DOHH2 (cell line): ENCODE results near the gene FZR1.

Source experiments
- H3F3A ChIP-seq: fragments of 200-600 bp; sonication (generic), shearing (Covaris generic); 2 replicates; pipeline ENCODE4 v1.6.0; 2016; ENCODE audit warnings: antibody characterized with exemption, mild to moderate bottlenecking; ENCODE audit not compliant: control insufficient read depth, insufficient read depth
- H3K27ac ChIP-seq: fragments of 200-600 bp; sonication (generic); 2 replicates; pipeline ENCODE4 v1.5.1; 2014; ENCODE audit warnings: low read depth, mild to moderate bottlenecking, low read length, moderate library complexity
- H3K27me3 ChIP-seq: fragments of 200-600 bp; sonication (generic); 2 replicates; pipeline ENCODE4 v1.6.1; 2014; ENCODE audit warnings: mild to moderate bottlenecking, low read length, mixed read lengths; ENCODE audit not compliant: control insufficient read depth
- H3K36me3 ChIP-seq: fragments of 200-600 bp; sonication (generic); 2 replicates; pipeline ENCODE4 v1.6.1; 2014; ENCODE audit warnings: mild to moderate bottlenecking, low read length, moderate library complexity, mixed read lengths; ENCODE audit not compliant: control insufficient read depth
- H3K4me1 ChIP-seq: fragments of 200-600 bp; sonication (generic); 2 replicates; pipeline ENCODE4 v1.6.1; 2014; ENCODE audit warnings: mild to moderate bottlenecking, low read length, mixed read lengths; ENCODE audit not compliant: control insufficient read depth
- H3K4me2 ChIP-seq: fragments of 200-600 bp; sonication (generic); 2 replicates; pipeline ENCODE4 v1.6.0; 2014; ENCODE audit warnings: mild to moderate bottlenecking, low read length, moderate library complexity
- H3K4me3 ChIP-seq: fragments of 200-600 bp; sonication (generic); 2 replicates; pipeline ENCODE4 v1.5.1; 2014; ENCODE audit warnings: mild to moderate bottlenecking, low read length, mixed read lengths
- H3K79me2 ChIP-seq: fragments of 200-600 bp; sonication (generic); 2 replicates; pipeline ENCODE4 v1.6.1; 2014; ENCODE audit warnings: mild to moderate bottlenecking, low read length, mixed read lengths; ENCODE audit not compliant: control insufficient read depth
- H3K9me2 ChIP-seq: fragments of 200-600 bp; sonication (generic); replicated peaks from 2 replicates; pipeline ENCODE4 v1.6.1; 2014; ENCODE audit warnings: mild to moderate bottlenecking, low read length, mixed read lengths; ENCODE audit not compliant: control insufficient read depth
- H3K9me3 ChIP-seq: fragments of 200-600 bp; sonication (generic); 2 replicates; pipeline ENCODE4 v1.6.1; 2014; ENCODE audit warnings: antibody characterized with exemption, low read length, mixed read lengths; ENCODE audit not compliant: control insufficient read depth, insufficient read depth
- H4K20me1 ChIP-seq: fragments of 200-600 bp; sonication (generic); 2 replicates; pipeline ENCODE4 v1.6.0; 2014; ENCODE audit warnings: low read depth, mild to moderate bottlenecking, antibody characterized with exemption, low read length, moderate library complexity; ENCODE audit not compliant: control insufficient read depth, insufficient read depth
- CTCF ChIP-seq: fragments of 200-600 bp; sonication (generic); IDR thresholded peaks from one replicate; pipeline ENCODE4 v1.5.1; 2014; ENCODE audit warnings: antibody characterized with exemption, mild to moderate bottlenecking, low read depth, low read length; ENCODE audit not compliant: poor library complexity, severe bottlenecking
- EZH2phosphoT487 ChIP-seq: fragments of 200-600 bp; sonication (generic); IDR thresholded peaks from 2 replicates; pipeline ENCODE4 v1.6.1; 2017; ENCODE audit warnings: borderline replicate concordance, mild to moderate bottlenecking, antibody characterized with exemption, low read length, moderate library complexity, mixed read lengths

Gene FZR1

GRCh38 chr19:3513229-3514140 lies 7.4 kb downstream of the FZR1 start:
- no peaks in the 10 kb centered on the region for H3K9me2 ChIP-seq
- peaks cover 10% of the 10 kb centered on the region for H3F3A ChIP-seq
- H3K27ac ChIP-seq, result no peak overlapping the region
- no peak overlapping the region for H3K4me3 ChIP-seq
- H3K27me3 ChIP-seq, result no peaks in the 10 kb centered on the region
- peaks cover 29% of the 10 kb centered on the region for H3K36me3 ChIP-seq
- H3K9me3 ChIP-seq, result no peaks in the 10 kb centered on the region
- peaks cover 28% of the 10 kb centered on the region for H3K4me1 ChIP-seq
- peaks cover 91% of the 10 kb centered on the region for H3K79me2 ChIP-seq
- H3K4me2 ChIP-seq, result no peak overlapping the region
- H4K20me1 ChIP-seq, result peaks cover 19% of the 10 kb centered on the region
- TF ChIP-seq EZH2phosphoT487 (no peak), CTCF (no peak)

DNA sequence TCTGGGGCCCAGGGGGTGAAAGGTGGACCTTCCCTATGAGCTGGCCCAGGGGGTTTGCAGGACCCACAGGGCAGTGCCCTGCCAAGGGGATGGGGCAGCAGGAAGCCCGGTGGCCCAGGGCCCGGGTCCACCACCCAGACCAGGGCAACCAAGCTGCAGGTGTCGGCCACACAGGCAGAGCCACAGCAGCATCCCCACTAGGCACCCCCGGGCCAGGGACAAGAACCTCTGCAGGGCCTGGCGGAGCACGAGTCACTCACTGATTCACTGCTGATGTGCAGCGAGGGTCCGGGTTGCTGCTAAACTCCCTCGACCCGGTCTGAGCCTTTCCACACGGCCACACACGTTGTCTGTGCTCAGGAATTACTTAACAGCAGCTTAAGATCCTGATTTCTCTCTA lies 8.8 kb downstream of the FZR1 start:
- Histone ChIP-seq H3K9me3 (no peaks in the 10 kb centered on the region), H3K4me2 (no peak overlapping the region), H3K27me3 (no peaks in the 10 kb centered on the region), H3K36me3 (peaks cover 22% of the 10 kb centered on the region), H3K4me1 (peaks cover 28% of the 10 kb centered on the region), H4K20me1 (peaks cover 18% of the 10 kb centered on the region), H3K27ac (no peak overlapping the region), H3K79me2 (peaks cover 91% of the 10 kb centered on the region), H3K9me2 (no peaks in the 10 kb centered on the region), H3K4me3 (no peak overlapping the region), H3F3A (peaks cover 10% of the 10 kb centered on the region)
- TF ChIP-seq CTCF (no peak), EZH2phosphoT487 (no peak)

DNA sequence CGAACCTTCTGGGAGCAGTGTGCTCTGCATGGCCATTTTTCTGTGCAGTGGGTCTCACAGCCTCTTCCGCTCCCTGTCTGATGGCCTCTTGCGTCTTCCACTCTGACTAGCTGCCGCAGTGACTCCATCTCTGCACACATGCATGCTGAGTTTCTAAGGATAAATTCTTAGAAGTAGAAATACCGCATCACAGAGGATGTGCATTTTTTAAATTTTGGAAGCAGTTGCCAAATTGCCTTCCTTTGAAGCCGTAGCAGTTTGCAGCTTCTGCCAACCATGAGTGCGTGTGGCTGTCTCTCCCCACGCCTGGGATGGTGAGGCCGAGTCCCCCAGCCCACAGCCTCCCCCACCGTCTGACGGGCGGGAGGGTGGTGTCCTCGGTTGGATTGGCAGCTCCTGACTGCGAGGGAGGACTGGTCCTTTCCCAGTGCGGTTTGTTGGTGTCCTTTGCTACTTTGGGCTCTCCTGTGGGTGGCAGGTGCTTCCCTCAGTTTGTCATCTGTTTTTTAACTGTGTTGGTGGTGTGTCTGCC lies 9.8 kb downstream of the FZR1 start:
- Histone ChIP-seq H3K4me1 (peaks cover 28% of the 10 kb centered on the region), H3K4me2 (peak overlapping the region; percentile 62), H3K9me3 (no peaks in the 10 kb centered on the region), H3K79me2 (peaks cover 91% of the 10 kb centered on the region), H3F3A (peaks cover 10% of the 10 kb centered on the region), H3K9me2 (no peaks in the 10 kb centered on the region), H4K20me1 (peaks cover 19% of the 10 kb centered on the region), H3K27me3 (no peaks in the 10 kb centered on the region), H3K27ac (peak overlapping the region; percentile 51), H3K36me3 (peaks cover 14% of the 10 kb centered on the region), H3K4me3 (peak overlapping the region; percentile 37; the same call in 1 of the 2 replicates)
- TF ChIP-seq CTCF (no peak), EZH2phosphoT487 (no peak)
